ENCODE results near the gene ZIK1. TPM values are rescaled to one million over a fixed set of nuclear protein-coding genes. Genes with fewer than 3 reads are reported as not detected.
A peak's percentile ranks its signal among the peaks of the same experiment; 100 is the strongest.

The ZIK1 gene
- total and polyA plus RNA-seq, 2 experiments from 2014 or later: 3.2 to 10.4 TPM

DNA sequence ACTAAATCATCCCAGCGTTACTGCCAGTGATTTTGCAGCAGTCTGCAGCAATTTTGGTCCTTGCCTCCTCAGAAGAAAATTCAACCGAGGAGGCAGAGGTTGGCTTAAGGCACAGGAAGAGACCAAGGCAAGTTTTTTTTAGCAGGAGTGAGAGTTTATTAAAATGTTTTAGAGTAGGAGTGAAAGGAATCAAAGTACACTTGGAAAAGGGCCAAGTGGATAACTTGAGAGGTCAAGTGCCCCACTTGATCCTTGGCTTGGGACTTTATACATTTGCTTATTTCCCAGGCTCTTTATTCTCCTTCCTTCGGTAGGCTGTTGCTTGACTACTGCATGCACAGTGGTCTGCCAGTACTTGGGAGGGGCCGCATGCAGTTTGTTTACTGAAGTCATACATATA is 27.2 kb downstream of the ZIK1 start:
- no peaks in the 10 kb centered on the region for H3K27me3 ChIP-seq (replicated peaks; ENCODE audit: insufficient read depth)
- peaks cover 6% of the 10 kb centered on the region for H3K36me3 ChIP-seq (ENCODE audit: low read depth)
- WGBS, 2 experiments (ENCODE audit: low coverage in 1 of 2, low lambda C conversion rate in 2 of 2, missing lambda C conversion rate in 2 of 2): 98% methylated on average over 4 of the region's 4 CpGs
- H3K9ac ChIP-seq: no peak overlapping the region
- no peaks in the 10 kb centered on the region for H3K4me1 ChIP-seq (ENCODE audit: insufficient read depth)
- in situ Hi-C loops (cut with MboI): no loop called here
- peaks cover 27% of the 10 kb centered on the region for H3K79me2 ChIP-seq (ENCODE audit: insufficient read depth)
- no peak overlapping the region for H3K4me3 ChIP-seq
- H3K9me2 ChIP-seq (ENCODE audit: insufficient read depth): no peaks in the 10 kb centered on the region
- H3F3A ChIP-seq (ENCODE audit: insufficient read depth): no peaks in the 10 kb centered on the region
- no peak for DNase-seq
- H3K4me2 ChIP-seq (ENCODE audit: unreplicated experiment): no peak overlapping the region
- no peak for TF ChIP-seq EZH2 (IDR thresholded peaks at IDR 0.05; ENCODE audit: insufficient read depth, poor library complexity, severe bottlenecking)
- TF ChIP-seq EZH2phosphoT487 (IDR thresholded peaks at IDR 0.05; ENCODE audit: insufficient read depth, low read depth): no peak
- no peak overlapping the region for H3K27ac ChIP-seq
- no peak overlapping the region for H2AFZ ChIP-seq
- H3K9me3 ChIP-seq (ENCODE audit: low read depth): no peaks in the 10 kb centered on the region
- H4K20me1 ChIP-seq (ENCODE audit: insufficient read depth): no peaks in the 10 kb centered on the region

DNA sequence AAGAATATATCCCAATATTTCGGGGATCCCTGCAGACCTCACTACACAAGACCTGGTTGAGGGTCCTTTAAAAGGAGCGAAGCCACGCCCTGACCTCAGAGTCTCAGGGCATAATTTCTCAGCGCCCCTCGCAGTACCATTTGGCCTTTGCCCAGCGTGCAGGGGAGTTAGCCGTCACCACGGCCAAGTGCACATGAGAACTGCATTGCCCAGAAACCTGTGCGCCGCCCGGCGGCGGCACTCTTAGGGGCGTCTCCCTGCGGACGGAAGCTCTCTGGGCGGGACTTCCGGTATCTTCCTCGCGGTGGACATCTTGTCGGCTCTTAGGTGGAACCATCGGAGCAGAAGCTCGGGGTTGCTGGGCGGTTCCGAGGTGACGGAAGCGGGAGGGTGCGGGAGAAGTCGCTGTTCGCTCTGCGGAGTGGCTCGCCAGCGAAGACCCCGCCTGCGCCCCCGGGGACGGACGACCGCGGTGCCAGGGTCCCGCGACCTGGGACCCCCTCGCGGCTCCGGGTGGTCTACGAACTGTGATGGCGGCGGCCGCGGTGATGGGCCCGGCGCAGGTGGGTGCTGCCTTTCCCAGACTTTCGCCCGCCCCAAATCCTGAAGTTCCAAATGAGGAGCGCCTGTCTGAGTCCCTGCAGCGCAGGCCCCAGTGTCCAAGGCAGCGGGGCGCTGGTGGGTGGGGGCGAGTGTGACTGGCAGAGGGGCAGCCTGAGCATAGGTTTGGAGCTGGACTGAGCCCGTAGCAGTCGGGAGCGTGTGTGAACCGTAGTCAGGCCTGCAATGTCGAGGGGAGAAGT is 30.2 kb downstream of the ZIK1 start, which contains the start of gene ZNF134:
Gene ZNF134 (plus strand): TSS at position 302 of the 803 bp plus-strand sequence. CDS start 5,227 bp downstream, outside the sequence.
- no peaks in the 10 kb centered on the region for H3K9me2 ChIP-seq (ENCODE audit: insufficient read depth)
- H3K9ac ChIP-seq: peak within 1 kb of the TSS; percentile 88
- H3K9me3 ChIP-seq (ENCODE audit: low read depth): no peaks in the 10 kb centered on the region
- H3F3A ChIP-seq (ENCODE audit: insufficient read depth): no peaks in the 10 kb centered on the region
- peak within 1 kb of the TSS; percentile 16; the same call in 1 of the 2 replicates for H3K27ac ChIP-seq
- H3K4me2 ChIP-seq (ENCODE audit: unreplicated experiment): peak within 1 kb of the TSS; percentile 60
- WGBS, 2 experiments (ENCODE audit: low coverage in 1 of 2, low lambda C conversion rate in 2 of 2, missing lambda C conversion rate in 2 of 2): 2 to 3% methylated on average over 54 to 62 of the region's 64 CpGs
- no peaks in the 10 kb centered on the region for H3K27me3 ChIP-seq (replicated peaks; ENCODE audit: insufficient read depth)
- H3K4me1 ChIP-seq (ENCODE audit: insufficient read depth): no peaks in the 10 kb centered on the region
- H2AFZ ChIP-seq: peak within 1 kb of the TSS; percentile 93
- in situ Hi-C loops (cut with MboI): no loop called here
- peak within 1 kb of the TSS; percentile 90 for H3K4me3 ChIP-seq
- no peak for TF ChIP-seq EZH2 (IDR thresholded peaks at IDR 0.05; ENCODE audit: insufficient read depth, poor library complexity, severe bottlenecking)
- no peak for TF ChIP-seq EZH2phosphoT487 (IDR thresholded peaks at IDR 0.05; ENCODE audit: insufficient read depth, low read depth)
- H4K20me1 ChIP-seq (ENCODE audit: insufficient read depth): no peaks in the 10 kb centered on the region
- DNase-seq: peak; percentile 97
- peaks cover 19% of the 10 kb centered on the region for H3K36me3 ChIP-seq (ENCODE audit: low read depth)
- H3K79me2 ChIP-seq (ENCODE audit: insufficient read depth): peaks cover 57% of the 10 kb centered on the region

DNA sequence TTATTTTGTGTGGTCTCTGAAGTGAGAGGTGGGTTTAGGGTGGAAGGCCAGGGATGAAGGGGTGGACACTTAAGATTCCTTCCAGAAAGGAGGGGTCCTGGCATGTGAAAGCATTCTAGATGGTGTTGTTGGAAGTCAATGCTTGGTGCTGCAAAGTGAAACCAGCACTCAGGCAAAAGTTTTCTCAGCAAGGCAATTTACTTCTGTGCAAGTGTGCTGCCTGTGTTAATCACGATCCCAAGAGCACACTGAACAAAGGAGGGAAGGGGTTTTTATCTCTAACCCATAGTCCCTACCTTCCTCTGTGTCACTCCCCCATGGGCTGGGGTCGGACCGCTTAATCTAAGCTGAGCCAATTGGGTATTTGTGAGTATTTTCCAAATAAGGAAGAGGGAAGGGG is 31.4 kb downstream of the ZIK1 start:
- H3K79me2 ChIP-seq (ENCODE audit: insufficient read depth): peaks cover 70% of the 10 kb centered on the region
- no peak for TF ChIP-seq EZH2phosphoT487 (IDR thresholded peaks at IDR 0.05; ENCODE audit: insufficient read depth, low read depth)
- H3K9me2 ChIP-seq (ENCODE audit: insufficient read depth): no peaks in the 10 kb centered on the region
- H3K27ac ChIP-seq: no peak overlapping the region
- peak overlapping the region; percentile 60 for H3K4me2 ChIP-seq (ENCODE audit: unreplicated experiment)
- H3K36me3 ChIP-seq (ENCODE audit: low read depth): peaks cover 31% of the 10 kb centered on the region
- H3K4me1 ChIP-seq (ENCODE audit: insufficient read depth): no peaks in the 10 kb centered on the region
- no peaks in the 10 kb centered on the region for H3K9me3 ChIP-seq (ENCODE audit: low read depth)
- H4K20me1 ChIP-seq (ENCODE audit: insufficient read depth): no peaks in the 10 kb centered on the region
- DNase-seq: peak; percentile 8
- no peak overlapping the region for H2AFZ ChIP-seq
- WGBS, 2 experiments (ENCODE audit: low coverage in 1 of 2, low lambda C conversion rate in 2 of 2, missing lambda C conversion rate in 2 of 2): 98 to 100% methylated on average over 3 of the region's 3 CpGs
- peak overlapping the region; percentile 90 for H3K4me3 ChIP-seq
- in situ Hi-C loops (cut with MboI): no loop called here
- no peaks in the 10 kb centered on the region for H3F3A ChIP-seq (ENCODE audit: insufficient read depth)
- H3K9ac ChIP-seq: no peak overlapping the region
- no peaks in the 10 kb centered on the region for H3K27me3 ChIP-seq (replicated peaks; ENCODE audit: insufficient read depth)

DNA sequence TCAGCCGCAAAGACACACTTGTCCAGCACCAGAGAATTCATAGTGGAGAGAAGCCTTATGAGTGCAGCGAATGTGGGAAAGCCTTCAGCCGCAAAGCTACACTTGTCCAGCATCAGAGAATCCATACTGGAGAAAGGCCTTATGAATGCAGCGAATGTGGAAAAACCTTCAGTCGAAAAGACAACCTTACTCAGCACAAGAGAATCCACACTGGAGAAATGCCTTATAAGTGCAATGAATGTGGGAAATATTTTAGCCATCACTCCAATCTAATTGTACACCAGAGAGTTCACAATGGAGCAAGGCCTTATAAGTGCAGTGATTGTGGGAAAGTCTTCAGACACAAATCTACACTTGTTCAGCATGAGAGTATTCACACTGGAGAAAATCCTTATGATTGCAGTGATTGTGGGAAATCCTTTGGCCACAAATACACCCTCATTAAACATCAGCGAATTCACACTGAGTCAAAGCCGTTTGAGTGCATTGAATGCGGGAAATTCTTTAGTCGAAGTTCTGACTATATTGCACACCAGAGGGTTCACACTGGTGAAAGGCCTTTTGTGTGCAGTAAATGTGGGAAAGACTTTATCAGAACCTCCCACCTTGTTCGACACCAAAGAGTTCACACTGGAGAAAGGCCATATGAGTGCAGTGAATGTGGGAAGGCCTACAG is 36.9 kb downstream of the ZIK1 start:
- in situ Hi-C loops (cut with MboI): no loop called here
- H3K4me3 ChIP-seq: no peak overlapping the region
- TF ChIP-seq EZH2phosphoT487 (IDR thresholded peaks at IDR 0.05; ENCODE audit: insufficient read depth, low read depth): no peak
- TF ChIP-seq EZH2 (IDR thresholded peaks at IDR 0.05; ENCODE audit: insufficient read depth, poor library complexity, severe bottlenecking): no peak
- H3K27me3 ChIP-seq (replicated peaks; ENCODE audit: insufficient read depth): no peaks in the 10 kb centered on the region
- H4K20me1 ChIP-seq (ENCODE audit: insufficient read depth): no peaks in the 10 kb centered on the region
- peak; percentile 38 for DNase-seq
- peaks cover 100% of the 10 kb centered on the region for H3K79me2 ChIP-seq (ENCODE audit: insufficient read depth)
- H3K9me2 ChIP-seq (ENCODE audit: insufficient read depth): no peaks in the 10 kb centered on the region
- H3K36me3 ChIP-seq (ENCODE audit: low read depth): peaks cover 74% of the 10 kb centered on the region
- no peak overlapping the region for H3K4me2 ChIP-seq (ENCODE audit: unreplicated experiment)
- no peak overlapping the region for H3K9ac ChIP-seq
- no peaks in the 10 kb centered on the region for H3F3A ChIP-seq (ENCODE audit: insufficient read depth)
- WGBS, 2 experiments (ENCODE audit: low coverage in 1 of 2, low lambda C conversion rate in 2 of 2, missing lambda C conversion rate in 2 of 2): 97 to 98% methylated on average over 10 of the region's 10 CpGs
- H3K27ac ChIP-seq: no peak overlapping the region
- H2AFZ ChIP-seq: no peak overlapping the region
- H3K4me1 ChIP-seq (ENCODE audit: insufficient read depth): no peaks in the 10 kb centered on the region
- H3K9me3 ChIP-seq (ENCODE audit: low read depth): no peaks in the 10 kb centered on the region

Data from GM23248 (cell line).